ENCODE measurements around the gene EPSTI1.
A peak's percentile ranks its signal among the peaks of the same experiment; 100 is the strongest.
"Not testable (repeated sequence)": the region's sequence is repeated elsewhere in the genome, so short reads cannot be mapped to it uniquely, and the experiment has no call there.

Gene EPSTI1, protein sequence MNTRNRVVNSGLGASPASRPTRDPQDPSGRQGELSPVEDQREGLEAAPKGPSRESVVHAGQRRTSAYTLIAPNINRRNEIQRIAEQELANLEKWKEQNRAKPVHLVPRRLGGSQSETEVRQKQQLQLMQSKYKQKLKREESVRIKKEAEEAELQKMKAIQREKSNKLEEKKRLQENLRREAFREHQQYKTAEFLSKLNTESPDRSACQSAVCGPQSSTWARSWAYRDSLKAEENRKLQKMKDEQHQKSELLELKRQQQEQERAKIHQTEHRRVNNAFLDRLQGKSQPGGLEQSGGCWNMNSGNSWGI

DNA sequence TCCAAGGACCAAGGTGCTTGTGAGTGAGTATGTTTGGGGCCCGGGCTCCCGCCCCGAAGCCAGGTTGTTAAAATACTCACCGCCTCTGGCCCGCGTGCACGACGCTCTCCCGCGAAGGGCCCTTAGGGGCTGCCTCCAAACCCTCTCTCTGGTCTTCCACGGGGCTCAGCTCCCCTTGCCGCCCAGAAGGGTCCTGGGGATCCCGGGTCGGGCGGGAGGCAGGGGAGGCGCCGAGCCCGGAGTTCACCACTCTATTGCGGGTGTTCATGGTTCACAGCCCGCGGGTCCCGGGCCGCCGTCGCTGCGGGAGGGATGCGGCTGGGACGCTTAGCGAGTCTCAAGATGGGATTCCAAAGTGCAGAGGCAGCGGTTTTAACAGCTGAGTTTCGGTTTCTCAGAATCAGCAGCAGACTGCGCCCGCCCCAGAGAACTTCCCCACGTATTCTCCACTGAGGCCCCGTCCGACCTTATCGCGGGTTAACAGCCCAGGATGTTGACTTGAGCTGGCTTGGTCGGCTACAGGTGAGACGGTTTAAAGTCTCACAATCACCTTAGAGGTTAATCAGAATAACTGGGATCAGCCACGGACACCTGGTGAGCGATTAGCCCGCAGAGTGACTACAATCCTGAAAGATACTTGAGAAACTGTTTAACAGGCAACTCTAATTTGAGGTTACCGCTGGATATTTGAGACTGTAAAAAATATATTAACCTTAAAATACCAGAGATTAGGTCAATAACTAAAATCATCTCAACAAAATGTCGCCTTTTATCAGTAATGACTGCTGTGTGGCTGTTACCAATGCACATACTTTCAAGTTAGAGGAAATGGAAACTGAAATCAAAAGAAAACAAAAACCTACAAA, at the start of gene EPSTI1:
EPSTI1 (minus strand) TSS at position 344 of the 866 bp plus-strand sequence; CDS start at position 268, 76 bp downstream.
- DNase-seq (ENCODE audit: low read depth in 2 of 2): peak; percentile 62

- DNase-seq (ENCODE audit: low read depth in 2 of 2): no peak
Measured at GRCh38 chr13:43041369-43041921, 49.4 kb upstream of the EPSTI1 start.

DNA sequence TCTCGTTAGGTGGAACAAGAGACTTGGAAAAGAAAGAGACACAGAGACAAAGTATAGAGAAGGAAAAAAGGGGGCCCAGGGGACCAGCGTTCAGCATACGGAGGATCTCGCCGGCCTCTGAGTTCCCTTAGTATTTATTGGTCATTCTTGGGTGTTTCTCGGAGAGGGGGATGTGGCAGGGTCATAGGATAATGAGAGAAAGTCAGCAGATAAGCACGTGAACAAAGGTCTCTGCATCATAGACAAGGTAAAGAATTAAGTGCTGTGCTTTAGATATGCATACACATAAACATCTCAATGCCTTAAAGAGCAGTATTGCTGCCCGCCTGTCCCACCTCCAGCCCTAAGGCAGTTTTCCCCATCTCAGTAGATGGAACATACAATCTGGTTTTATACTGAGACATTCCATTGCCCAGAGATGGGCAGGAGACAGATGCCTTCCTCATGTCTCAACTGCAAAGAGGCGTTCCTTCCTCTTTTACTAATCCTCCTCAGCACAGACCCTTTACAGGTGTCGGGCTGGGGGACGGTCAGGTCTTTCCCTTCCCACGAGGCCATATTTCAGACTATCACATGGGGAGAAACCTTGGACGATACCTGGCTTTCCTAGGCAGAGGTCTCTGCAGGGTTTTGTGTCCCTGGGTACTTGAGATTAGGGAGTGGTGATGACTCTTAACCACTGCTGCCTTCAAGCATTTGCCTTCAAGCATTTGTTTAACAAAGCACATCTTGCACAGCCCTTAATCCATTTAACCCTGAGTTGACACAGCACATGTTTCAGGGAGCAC, 48.7 kb upstream of the EPSTI1 start:
- not testable (repeated sequence) for DNase-seq (ENCODE audit: low read depth in 2 of 2)

GRCh38 chr13:43039966-43040365, 47.9 kb upstream of the EPSTI1 start:
- DNase-seq (ENCODE audit: low read depth in 2 of 2): no peak

DNA sequence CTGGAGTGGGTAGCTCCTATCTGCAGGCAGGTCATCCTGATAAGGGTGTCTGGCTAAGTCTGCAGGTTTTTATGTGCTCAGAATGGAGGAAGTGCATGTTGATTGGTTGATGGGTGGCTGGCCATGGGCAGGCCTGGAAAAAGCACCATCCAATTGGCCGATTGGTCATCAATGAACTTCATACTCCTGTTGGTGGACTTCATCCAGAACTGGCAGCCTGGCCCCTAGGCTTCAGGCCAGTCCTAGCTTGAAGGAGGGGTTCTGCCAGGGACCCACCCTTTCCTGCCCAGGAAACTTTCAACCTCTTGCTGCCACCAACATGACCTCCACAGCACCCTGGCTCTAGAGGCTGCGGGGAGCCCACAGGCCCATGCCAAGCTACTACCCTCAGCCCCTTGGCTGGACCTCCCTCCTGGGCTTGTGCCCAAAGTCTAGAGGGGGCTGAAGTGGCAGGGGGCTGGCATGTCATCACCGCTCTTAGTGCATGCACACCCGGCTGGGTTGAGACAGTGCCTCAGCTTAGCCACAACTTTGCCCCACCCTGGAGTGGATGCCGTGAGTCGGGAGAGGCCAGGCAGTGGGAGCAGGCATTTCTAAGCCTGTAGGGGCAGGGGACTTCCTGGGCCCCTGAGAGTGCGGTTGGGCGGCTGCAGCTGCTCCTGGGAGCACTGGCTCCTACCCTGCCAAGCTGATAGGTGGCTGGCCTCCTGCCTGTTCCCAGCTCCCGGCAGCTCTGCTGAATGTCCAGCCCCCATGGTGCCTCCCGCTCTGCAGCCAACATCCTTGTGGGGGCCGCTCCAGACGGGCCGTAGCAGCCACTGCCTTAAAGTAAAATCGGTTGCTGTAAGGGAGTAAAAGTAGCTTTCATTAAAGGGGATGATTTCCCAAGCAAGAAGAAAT, 44.6 kb upstream of the EPSTI1 start:
- DNase-seq (ENCODE audit: low read depth in 2 of 2): no peak

DNA sequence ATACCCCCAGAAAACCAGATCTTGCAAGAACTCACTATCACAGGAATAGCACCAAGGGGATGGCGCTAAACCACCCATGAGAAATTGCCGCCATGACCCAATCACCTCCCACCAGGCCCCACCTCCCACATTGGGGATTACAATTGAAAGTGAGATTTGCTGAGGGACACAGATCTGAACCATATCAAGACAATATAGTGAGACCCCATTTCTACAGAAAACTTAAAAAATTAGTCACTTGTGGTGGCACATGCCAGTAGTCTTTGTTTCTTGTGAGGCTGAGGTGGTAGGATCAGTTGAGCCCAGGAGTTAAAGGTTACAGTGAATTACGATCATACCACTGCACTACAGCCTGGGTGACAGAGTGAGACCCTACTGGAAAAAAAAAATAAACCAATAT, 41.0 kb upstream of the EPSTI1 start:
- DNase-seq (ENCODE audit: low read depth in 2 of 2): no peak

GRCh38 chr13:43031881-43032280, 39.8 kb upstream of the EPSTI1 start:
- no peak for DNase-seq (ENCODE audit: low read depth in 2 of 2)

- no peak for DNase-seq (ENCODE audit: low read depth in 2 of 2)
Measured at GRCh38 chr13:43030548-43030947, 38.5 kb upstream of the EPSTI1 start.

DNA sequence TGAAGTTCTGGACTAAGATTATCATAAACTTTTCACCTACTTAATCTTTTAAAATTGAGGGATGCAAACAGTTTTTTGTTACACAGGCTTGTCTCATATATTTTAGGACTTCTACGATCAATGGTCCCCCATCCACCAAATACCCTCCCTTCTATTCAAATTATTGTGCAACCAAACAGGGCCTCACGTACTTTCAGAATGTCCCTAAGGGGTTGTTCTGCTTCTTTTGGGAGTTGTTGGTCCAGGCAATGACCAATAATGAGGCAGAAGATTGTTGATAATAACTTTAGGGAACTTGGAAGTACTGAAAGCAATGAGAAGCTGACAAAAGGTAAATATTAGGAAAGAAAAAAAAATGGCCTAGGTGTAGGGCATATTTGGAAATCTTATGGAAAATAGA, 34.2 kb upstream of the EPSTI1 start:
- DNase-seq (ENCODE audit: low read depth in 2 of 2): no peak

- DNase-seq (ENCODE audit: low read depth in 2 of 2): peak; percentile 68 to 72
Measured at GRCh38 chr13:43023289-43023963, 31.4 kb upstream of the EPSTI1 start, which contains the start of gene DNAJC15. TSS of gene DNAJC15 (plus strand) at chr13:43023586. CDS start at chr13:43023627, 41 bp downstream.

GRCh38 chr13:43022934-43023288, 30.9 kb upstream of the EPSTI1 start:
- no peak for DNase-seq (ENCODE audit: low read depth in 2 of 2)

- DNase-seq (ENCODE audit: low read depth in 2 of 2): no peak
Measured at GRCh38 chr13:43021926-43022670, 30.1 kb upstream of the EPSTI1 start.

- DNase-seq (ENCODE audit: low read depth in 2 of 2): no peak
Measured at GRCh38 chr13:43020794-43021193, 28.8 kb upstream of the EPSTI1 start.

DNA sequence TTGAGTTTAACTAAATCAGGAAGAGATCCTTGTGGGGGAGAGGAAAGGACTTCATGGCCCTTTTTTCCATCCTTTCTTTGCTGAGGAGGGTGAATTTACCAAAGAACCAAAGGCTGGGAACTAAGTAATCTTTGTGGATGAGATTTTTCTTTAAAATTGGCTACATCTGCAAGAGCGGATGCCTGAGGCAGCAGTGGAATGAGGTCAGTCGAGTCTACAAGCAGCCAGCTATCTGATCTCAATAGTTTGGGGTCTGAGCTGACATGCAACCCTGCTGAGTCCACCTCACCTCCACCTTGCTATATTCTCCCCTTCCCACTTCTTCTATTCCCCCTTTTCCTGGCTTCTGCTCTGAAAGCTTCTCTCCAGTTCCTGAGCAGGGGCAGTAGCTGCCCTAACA, 27.8 kb upstream of the EPSTI1 start:
- no peak for DNase-seq (ENCODE audit: low read depth in 2 of 2)

GRCh38 chr13:43016226-43016625, 24.2 kb upstream of the EPSTI1 start:
- no peak for DNase-seq (ENCODE audit: low read depth in 2 of 2)

GRCh38 chr13:43014162-43014561, 22.1 kb upstream of the EPSTI1 start:
- DNase-seq (ENCODE audit: low read depth in 2 of 2): no peak

GRCh38 chr13:43009506-43009905, 17.5 kb upstream of the EPSTI1 start:
- no peak for DNase-seq (ENCODE audit: low read depth in 2 of 2)

DNA sequence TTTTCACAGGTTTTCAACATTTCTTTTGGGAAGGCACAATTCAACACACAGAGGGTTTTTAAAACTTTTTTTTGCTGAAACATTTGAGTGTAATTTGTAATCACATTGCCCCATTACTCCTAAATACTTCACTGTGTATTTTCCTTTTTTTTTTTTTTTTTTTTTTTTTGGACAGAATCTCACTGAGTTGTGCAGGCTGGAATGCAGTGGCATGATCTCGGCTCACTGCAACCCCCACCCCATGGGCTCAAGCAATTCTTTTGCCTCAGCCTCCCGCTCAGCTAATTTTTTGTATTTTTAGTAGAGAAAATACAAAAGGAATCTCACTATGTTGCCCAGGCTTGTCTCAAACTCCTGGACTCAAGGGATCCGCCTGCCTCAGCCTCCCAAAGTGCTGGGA, 16.6 kb upstream of the EPSTI1 start:
- DNase-seq (ENCODE audit: low read depth in 2 of 2): no peak

GRCh38 chr13:43006893-43007631, 15.0 kb upstream of the EPSTI1 start:
- DNase-seq (ENCODE audit: low read depth in 2 of 2): no peak
